ENCODE data around the gene RDX. TPM values are rescaled to one million over a fixed set of nuclear protein-coding genes. Genes with fewer than 3 reads are reported as not detected.

RDX gene
- total RNA-seq, 2 donors from 2014 or later, result 111 to 131 TPM

Other genes starting within 250 kb of the RDX start
- gene ZC3H12C, start 203.2 kb downstream of the RDX start, total RNA-seq, result 10 to 100 TPM; 13.6 to 24.8 TPM
- 10 to 100 TPM in 1 of 2 donors, 1 to 10 TPM in 1; 9.7 to 12.4 TPM for gene FDX1, start 133.3 kb upstream of the RDX start, total RNA-seq